GM12878 (cell line): Measurements from ENCODE around the gene ZMIZ1. TPM values are rescaled to one million over a fixed set of nuclear protein-coding genes. Genes with fewer than 3 reads are reported as not detected.

ENCODE experiments used
- ATAC-seq: fragments of 200-7000 bp; cut with Tn5 transposase; 3 replicates; pipeline ENCODE4 v1.9.1; 2020; ENCODE audit warnings: mild to moderate bottlenecking, moderate library complexity
- BruUV-seq: library from RNA; stranded (reverse); fragments of 400-500 nt; replicated peaks from 2 replicates; lab custom pipeline; 2021; lab: Mats Ljungman, UMichigan
- CTCF ChIA-PET: fragments of 300-600 bp; sonication (Branson Sonifier 250); formaldehyde crosslinking; extraction: SDS; loops from one replicate; lab custom pipeline; 2021; ENCODE audit warnings: inconsistent platforms; lab: Yijun Ruan, JAX
- POLR2A ChIA-PET: fragments of 350-600 bp; formaldehyde crosslinking; extraction: SDS; loops from one replicate; lab custom pipeline; 2021; ENCODE audit warnings: inconsistent platforms; lab: Charles Lee
- RAD21 ChIA-PET: fragments of 300-600 bp; sonication (Branson Sonifier 250); formaldehyde crosslinking; loops from one replicate; lab custom pipeline; 2023; ENCODE audit warnings: antibody characterized with exemption; ENCODE audit not compliant: unreplicated experiment; lab: Charles Lee
- SMC1A ChIA-PET: fragments of 300-600 bp; sonication (Branson Sonifier 250); formaldehyde crosslinking; loops from one replicate; lab custom pipeline; 2023; ENCODE audit not compliant: unreplicated experiment, uncharacterized antibody; lab: Charles Lee
- DNase-seq: peaks from one replicate; pipeline ENCODE4 v3.0.0-alpha.2; 2011; ENCODE audit warnings: low read depth, low spot score
- FAIRE-seq: peaks from 3 replicates; lab custom pipeline; 2011; peaks lifted over from hg19 to GRCh38; lab: Jason Lieb, UNC
- H2AFZ ChIP-seq: 2 replicates; pipeline ENCODE4 v1.6.0; 2011; ENCODE audit warnings: low read depth, low read length, control low read depth; ENCODE audit not compliant: control insufficient read depth
- H3K27ac ChIP-seq: 2 replicates; pipeline ENCODE4 v1.5.1; 2011; ENCODE audit warnings: control low read depth; ENCODE audit not compliant: control insufficient read depth, insufficient read depth
- H3K27me3 ChIP-seq, 2 experiments: replicated peaks in 1 of 2; 2 replicates each; pipeline versions ENCODE4 v1.6.0 to v1.6.1; 2011; ENCODE audit warnings: low read length in 1 of 2; ENCODE audit not compliant: control insufficient read depth in 2 of 2, insufficient read depth in 2 of 2
- H3K36me3 ChIP-seq, 2 experiments: 2 replicates each; pipeline ENCODE4 v1.5.1; 2011; ENCODE audit warnings: low read length in 1 of 2; ENCODE audit not compliant: control insufficient read depth in 2 of 2, insufficient read depth in 2 of 2
- H3K4me1 ChIP-seq: 2 replicates; pipeline ENCODE4 v1.6.1; 2011; ENCODE audit warnings: mild to moderate bottlenecking, low read length, moderate library complexity, mixed read lengths; ENCODE audit not compliant: control insufficient read depth, insufficient read depth
- H3K4me2 ChIP-seq: 2 replicates; pipeline ENCODE4 v1.6.0; 2011; ENCODE audit warnings: control low read depth; ENCODE audit not compliant: control insufficient read depth, insufficient read depth
- H3K4me3 ChIP-seq: fragments of 200-600 bp; sonication (generic); 2 replicates; pipeline ENCODE4 v1.5.1; 2016
- H3K79me2 ChIP-seq: 2 replicates; pipeline ENCODE4 v1.6.0; 2011; ENCODE audit warnings: low read length; ENCODE audit not compliant: control insufficient read depth, insufficient read depth
- H3K9ac ChIP-seq: 2 replicates; pipeline ENCODE4 v1.8.0; 2011; ENCODE audit warnings: low read length, control low read depth, mixed read lengths; ENCODE audit not compliant: control insufficient read depth, insufficient read depth
- H3K9me3 ChIP-seq: replicated peaks from 3 replicates; pipeline ENCODE4 v1.5.1; 2011; ENCODE audit warnings: mild to moderate bottlenecking, low read length; ENCODE audit not compliant: control insufficient read depth, insufficient read depth
- H4K20me1 ChIP-seq: 2 replicates; pipeline ENCODE4 v1.6.0; 2011; ENCODE audit not compliant: control insufficient read depth, insufficient read depth
- EP300 ChIP-seq, 2 experiments: fragments of 150-350 bp in 1 of 2; IDR thresholded peaks; 2 replicates each; pipeline ENCODE4 v1.6.1; 2011 to 2012; ENCODE audit warnings: low read depth in 2 of 2, low read length in 2 of 2, borderline replicate concordance in 1 of 2, improper control_type of control experiment in 1 of 2, inconsistent platforms in 1 of 2; ENCODE audit not compliant: control insufficient read depth in 1 of 2
- HDAC2 ChIP-seq: fragments of 200-600 bp; sonication (generic); IDR thresholded peaks from 2 replicates; pipeline ENCODE4 v1.6.1; 2017
- KLF5 ChIP-seq: fragments of 450-650 bp; IDR thresholded peaks from 2 replicates; pipeline ENCODE4 v1.6.1; 2014; ENCODE audit warnings: mild to moderate bottlenecking; ENCODE audit not compliant: partially characterized antibody
- LARP7 ChIP-seq: fragments of 450-650 bp; IDR thresholded peaks from 2 replicates; pipeline ENCODE4 v1.6.1; 2017; ENCODE audit warnings: mild to moderate bottlenecking
- MLLT1 ChIP-seq: fragments of 450-650 bp; IDR thresholded peaks from 2 replicates; pipeline ENCODE4 v1.6.1; 2016; ENCODE audit warnings: mild to moderate bottlenecking
- NFYA ChIP-seq: IDR thresholded peaks from 2 replicates; pipeline ENCODE4 v1.6.1; 2011; ENCODE audit warnings: low read depth, mild to moderate bottlenecking, low read length, improper control_type of control experiment, borderline replicate concordance
- RCOR1 ChIP-seq: conservative IDR thresholded peaks from 2 replicates; pipeline ENCODE4 v1.6.1; 2012; ENCODE audit warnings: low read depth, low read length, improper control_type of control experiment
- SMARCA5 ChIP-seq: fragments of 450-650 bp; IDR thresholded peaks from 2 replicates; pipeline ENCODE4 v1.6.1; 2017; ENCODE audit warnings: mild to moderate bottlenecking
- ZSCAN29 ChIP-seq: fragments of 450-650 bp; IDR thresholded peaks from 2 replicates; pipeline ENCODE4 v1.6.1; 2017; ENCODE audit warnings: mild to moderate bottlenecking, moderate library complexity
- ZZZ3 ChIP-seq: IDR thresholded peaks from 2 replicates; pipeline ENCODE4 v1.6.1; 2011; ENCODE audit warnings: low read depth; ENCODE audit not compliant: control insufficient read depth, insufficient read length
- WGBS: methylation state at CpG from one replicate; pipeline ENCODE4 v1.1.6; 2016; ENCODE audit warnings: low lambda C conversion rate; ENCODE audit not compliant: insufficient replicate concordance, insufficient coverage; ENCODE audit errors: missing lambda C conversion rate; 5-methylcytosine and 5-hydroxymethylcytosine counted together
- in situ Hi-C: fragments of 300-500 bp; cut with MboI; formaldehyde crosslinking; loops from 9 replicates; pipeline ENCODE4 v1.14.3; 2018; ENCODE audit warnings: mixed read lengths
- intact Hi-C: fragments of 100-400 bp; cut with micrococcal nuclease; formaldehyde crosslinking; loops from one replicate; pipeline ENCODE4 v1.14.2; 2022; ENCODE audit not compliant: unreplicated experiment
- polyA plus RNA-seq, 11 experiments: library from polyadenylated mRNA; depleted of rRNA in 4 of 11; unstranded in 6 of 11; stranded (reverse) in 5 of 11; fragments of >200 nt; fragmentation: Nextera tagmentation in 4 of 11; fragmentation: Illumina TruSeq in 1 of 11; extraction: Ambion mirVana in 4 of 11; extraction: Trizol in 1 of 11; gene quantifications; 1 replicate in 1 of 11; 2 replicates in 10 of 11; pipeline versions ENCODE4 v1.2.1 to v1.2.3, GENCODE V29; 2011 to 2016; ENCODE audit warnings: inconsistent platforms in 2 of 11, missing spikeins in 2 of 11, low read depth in 1 of 11
- total RNA-seq, 4 experiments: library from RNA; depleted of rRNA in 3 of 4; stranded (reverse); fragments of >200 nt in 3 of 4; fragmentation: Illumina TruSeq in 1 of 4; extraction: Trizol in 1 of 4; gene quantifications; 2 replicates each; pipeline versions ENCODE4 v1.2.1 to v1.2.3, GENCODE V29; 2013 to 2021

ZMIZ1 gene
- total and polyA plus RNA-seq, 10 of the 15 experiments (the other 5 are each of a cell fraction or from before 2014, with no cell fraction given) = 3.1 to 82.3 (median 14.9) TPM

GRCh38 chr10:79201706-79202105, 132.9 kb downstream of the ZMIZ1 start:
- Histone ChIP-seq H3K27ac (no peak overlapping the region), H3K9ac (no peak overlapping the region), H3K79me2 (no peaks in the 10 kb centered on the region), H3K27me3 (no peaks in the 10 kb centered on the region), H3K36me3 (no peaks in the 10 kb centered on the region), H3K9me3 (no peaks in the 10 kb centered on the region), H2AFZ (no peak overlapping the region), H3K4me3 (no peak overlapping the region), H3K4me1 (no peaks in the 10 kb centered on the region), H4K20me1 (no peaks in the 10 kb centered on the region), H3K4me2 (no peak overlapping the region)
- no peak for ATAC-seq
- RAD21 ChIA-PET = interaction anchor here (0.7 to 2.0 kb wide), 2 partner anchors 85 to 131 kb away, joined by 6 read pairs; no protein-coding TSS in a partner anchor
- no peak for FAIRE-seq
- CTCF ChIA-PET = interaction anchor here (1.0 to 3.2 kb wide), 5 partner anchors 9 to 267 kb away, joined by 3 to 9 read pairs (median 5); no protein-coding TSS in a partner anchor
- WGBS = 50% methylated on average over 7 of the region's 8 CpGs
- intact Hi-C loops (no loop called here), in situ Hi-C loops (no loop called here)
- POLR2A ChIA-PET = interaction anchor here (0.7 kb wide), 3 partner anchors 9 to 555 kb away, joined by 6 to 7 read pairs (median 6); no protein-coding TSS in a partner anchor
- no TSS peak for BruUV-seq
- no peak for TF ChIP-seq ZZZ3
- no peak for TF ChIP-seq MLLT1
- no peak for TF ChIP-seq ZSCAN29
- TF ChIP-seq KLF5 = no peak
- TF ChIP-seq LARP7 = no peak
- TF ChIP-seq HDAC2 = no peak
- TF ChIP-seq SMARCA5 = no peak
- TF ChIP-seq NFYA = no peak
- TF ChIP-seq RCOR1 = no peak
- TF ChIP-seq EP300 (IDR thresholded peaks at IDR 0.05; ENCODE audit: borderline replicate concordance in 1 of 2, control insufficient read depth in 1 of 2, low read depth in 2 of 2, low read length in 2 of 2) = no peak
- SMC1A ChIA-PET = no interaction called here
- no peak for DNase-seq
